Measurements from ENCODE around the gene CD80.
A peak's percentile ranks its signal among the peaks of the same experiment; 100 is the strongest.

Gene CD80

DNA sequence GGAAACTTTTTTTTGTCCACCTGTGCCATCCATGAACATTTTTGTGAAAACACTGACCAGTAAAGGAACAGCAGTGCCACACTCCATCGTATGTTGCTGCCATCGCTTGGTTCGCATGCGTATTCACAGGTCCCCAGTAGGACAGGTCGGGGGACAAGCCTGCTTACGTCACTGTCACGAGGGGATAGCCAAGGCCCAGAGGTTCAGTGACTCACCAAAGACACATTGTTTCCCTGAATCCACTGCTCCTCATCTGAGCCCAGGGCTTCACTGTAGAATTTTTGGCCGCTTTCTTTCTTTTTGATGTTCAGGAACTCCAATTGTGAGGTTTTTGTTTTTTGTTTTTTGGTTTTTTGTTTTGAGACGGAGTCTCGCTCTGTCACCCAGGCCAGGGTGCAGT is 25.8 kb upstream of the CD80 start:
- no peak overlapping the region for H3K4me3 ChIP-seq (replicated peaks; ENCODE audit: low read depth, low read length)
- TF ChIP-seq, protein P1, sequence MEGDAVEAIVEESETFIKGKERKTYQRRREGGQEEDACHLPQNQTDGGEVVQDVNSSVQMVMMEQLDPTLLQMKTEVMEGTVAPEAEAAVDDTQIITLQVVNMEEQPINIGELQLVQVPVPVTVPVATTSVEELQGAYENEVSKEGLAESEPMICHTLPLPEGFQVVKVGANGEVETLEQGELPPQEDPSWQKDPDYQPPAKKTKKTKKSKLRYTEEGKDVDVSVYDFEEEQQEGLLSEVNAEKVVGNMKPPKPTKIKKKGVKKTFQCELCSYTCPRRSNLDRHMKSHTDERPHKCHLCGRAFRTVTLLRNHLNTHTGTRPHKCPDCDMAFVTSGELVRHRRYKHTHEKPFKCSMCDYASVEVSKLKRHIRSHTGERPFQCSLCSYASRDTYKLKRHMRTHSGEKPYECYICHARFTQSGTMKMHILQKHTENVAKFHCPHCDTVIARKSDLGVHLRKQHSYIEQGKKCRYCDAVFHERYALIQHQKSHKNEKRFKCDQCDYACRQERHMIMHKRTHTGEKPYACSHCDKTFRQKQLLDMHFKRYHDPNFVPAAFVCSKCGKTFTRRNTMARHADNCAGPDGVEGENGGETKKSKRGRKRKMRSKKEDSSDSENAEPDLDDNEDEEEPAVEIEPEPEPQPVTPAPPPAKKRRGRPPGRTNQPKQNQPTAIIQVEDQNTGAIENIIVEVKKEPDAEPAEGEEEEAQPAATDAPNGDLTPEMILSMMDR (IDR thresholded peaks at IDR 0.05; ENCODE audit: low read depth, low read length, missing control alignments): no peak
- DNase-seq (ENCODE audit: extremely low read depth, low read depth): no peak

DNA sequence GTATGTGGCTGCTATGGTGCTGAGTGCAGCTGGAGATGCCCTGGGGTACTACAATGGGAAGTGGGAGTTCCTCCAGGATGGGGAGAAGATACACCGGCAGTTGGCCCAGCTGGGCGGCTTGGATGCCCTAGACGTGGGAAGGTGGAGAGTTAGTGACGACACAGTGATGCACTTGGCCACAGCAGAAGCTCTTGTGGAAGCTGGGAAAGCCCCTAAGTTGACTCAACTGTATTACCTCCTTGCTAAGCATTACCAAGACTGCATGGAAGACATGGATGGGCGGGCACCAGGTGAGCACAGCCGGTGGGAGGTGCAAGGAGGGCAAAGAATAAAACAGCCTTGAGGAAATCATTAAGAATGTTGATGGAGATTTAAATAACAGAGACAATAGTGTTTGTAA is 22.8 kb upstream of the CD80 start:
- no peak overlapping the region for H3K4me3 ChIP-seq (replicated peaks; ENCODE audit: low read depth, low read length)
- no peak for DNase-seq (ENCODE audit: extremely low read depth, low read depth)
- TF ChIP-seq, protein P1 (IDR thresholded peaks at IDR 0.05; ENCODE audit: low read depth, low read length, missing control alignments): no peak

DNA sequence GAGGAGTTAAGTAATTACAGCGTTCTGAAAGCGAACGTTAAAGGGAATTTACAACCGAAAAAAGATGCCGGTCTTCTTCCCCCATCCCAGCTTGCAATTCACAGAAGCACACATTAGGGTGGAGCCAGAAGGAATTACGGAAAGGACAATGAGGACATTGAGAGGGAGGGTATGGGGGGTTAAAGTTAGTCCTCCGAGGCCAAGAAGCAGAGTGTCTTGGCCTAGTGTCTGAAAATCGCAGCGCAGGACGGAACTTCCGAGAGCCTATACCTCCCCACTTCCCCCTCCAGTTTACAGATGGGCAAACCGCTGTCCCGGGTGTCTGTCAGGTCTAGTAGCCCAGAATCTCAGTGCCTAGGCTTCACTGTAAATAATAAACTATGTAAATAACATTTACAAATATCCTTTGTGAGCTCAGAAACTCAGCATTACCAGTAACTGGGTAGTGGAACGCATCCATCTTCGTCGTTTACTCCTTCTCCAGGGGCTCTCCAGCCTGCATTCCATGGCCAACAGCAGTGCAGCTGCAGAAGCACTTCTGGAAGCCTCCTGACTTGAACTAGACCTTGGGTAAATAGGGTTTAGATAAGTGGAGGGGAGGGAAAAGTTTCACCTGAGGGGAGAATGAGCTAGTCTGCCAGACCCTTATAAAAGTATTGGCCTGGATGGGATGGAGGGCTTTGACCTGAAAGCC is 20.8 kb upstream of the CD80 start:
- H3K4me3 ChIP-seq (replicated peaks; ENCODE audit: low read depth, low read length): peak overlapping the region; percentile 46
- TF ChIP-seq, protein P1 (IDR thresholded peaks at IDR 0.05; ENCODE audit: low read depth, low read length, missing control alignments): no peak
- DNase-seq (ENCODE audit: extremely low read depth, low read depth): no peak

DNA sequence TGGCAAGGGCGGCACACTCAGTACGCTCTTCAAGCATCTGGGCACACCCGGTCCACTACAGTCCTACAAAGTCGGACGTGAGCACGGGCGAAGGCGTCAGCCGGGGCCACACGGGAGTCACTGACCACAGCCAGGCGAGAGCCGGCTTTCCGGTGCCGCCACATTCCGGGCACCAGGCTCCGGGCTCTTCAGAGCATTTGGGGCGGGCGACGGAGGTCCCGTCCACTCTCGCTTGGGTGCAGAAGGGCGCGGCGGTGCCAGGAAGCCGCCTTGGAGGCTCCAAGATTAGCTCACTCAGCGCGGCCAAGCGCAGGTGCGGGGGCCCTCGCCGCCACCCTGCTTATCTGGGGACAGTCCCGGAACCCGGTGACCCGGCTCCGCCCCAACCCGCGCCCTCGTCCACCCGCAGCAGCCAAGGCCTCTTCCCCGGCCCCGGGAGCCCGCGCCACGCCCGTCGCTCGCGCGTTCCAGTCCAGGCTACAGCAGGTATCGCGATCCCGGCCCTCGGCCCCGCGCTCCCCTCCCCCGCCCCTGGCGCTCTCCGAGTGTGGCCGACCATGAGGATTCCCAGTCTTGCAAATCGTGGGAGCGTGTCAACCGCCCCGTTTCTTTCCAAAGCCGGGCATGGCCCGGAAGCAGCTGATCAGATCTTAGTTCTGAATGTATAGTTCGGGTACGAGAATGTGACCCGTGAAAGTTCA is 20.1 kb upstream of the CD80 start, which contains the start of gene ADPRH:
ADPRH (plus strand) TSS at position 127 of the 701 bp plus-strand sequence. CDS start 2,678 bp downstream, outside the sequence.
- H3K4me3 ChIP-seq (replicated peaks; ENCODE audit: low read depth, low read length): peak within 1 kb of the TSS; percentile 46
- no peak for DNase-seq (ENCODE audit: extremely low read depth, low read depth)

DNA sequence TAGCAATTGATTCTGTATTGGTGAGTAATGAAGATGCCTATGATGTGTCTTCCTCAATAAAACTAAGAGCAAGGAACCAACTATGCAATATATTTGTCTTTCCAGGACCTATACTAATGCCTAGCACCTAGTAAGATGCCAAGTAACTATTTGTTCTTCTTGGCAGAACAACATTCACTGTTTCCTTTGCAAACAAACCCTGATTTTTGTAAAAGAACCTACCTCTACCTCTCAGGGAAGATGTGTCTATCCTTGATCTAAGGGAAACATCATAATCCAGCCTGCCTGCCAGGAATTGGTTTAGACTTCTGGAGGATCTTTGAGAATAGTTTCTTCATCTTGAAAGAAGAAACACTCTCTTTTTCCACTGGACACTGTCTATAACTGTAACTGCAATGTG is 16.1 kb upstream of the CD80 start:
- TF ChIP-seq, protein P1 (IDR thresholded peaks at IDR 0.05; ENCODE audit: low read depth, low read length, missing control alignments): no peak
- DNase-seq (ENCODE audit: extremely low read depth, low read depth): no peak
- H3K4me3 ChIP-seq (replicated peaks; ENCODE audit: low read depth, low read length): no peak overlapping the region

More for the DNA sequence above, 20.1 kb upstream of the CD80 start, which contains the start of gene ADPRH:
- TF ChIP-seq, protein P1 (IDR thresholded peaks at IDR 0.05; ENCODE audit: low read depth, low read length, missing control alignments): no peak

DNA sequence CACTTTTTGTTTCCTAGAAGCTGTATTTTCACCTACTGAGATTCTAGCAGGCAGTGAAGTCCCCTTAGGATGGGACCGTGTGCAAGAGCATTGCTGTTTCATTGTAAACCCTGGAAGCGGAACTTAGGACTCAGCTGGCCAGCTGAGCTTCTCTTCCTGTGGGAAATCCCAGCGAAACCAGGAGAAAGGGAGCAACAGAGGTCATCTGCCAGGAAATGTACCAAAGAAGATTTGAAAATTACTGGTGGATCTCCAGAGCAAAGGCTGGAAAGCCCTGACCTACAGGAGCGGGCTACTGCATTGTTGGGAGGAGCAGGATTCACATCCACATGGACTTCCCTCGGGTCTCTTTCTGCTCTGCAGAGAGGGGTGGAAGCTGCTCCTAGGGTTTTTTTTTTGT is 12.3 kb upstream of the CD80 start:
- TF ChIP-seq, protein P1 (IDR thresholded peaks at IDR 0.05; ENCODE audit: low read depth, low read length, missing control alignments): no peak
- no peak for DNase-seq (ENCODE audit: extremely low read depth, low read depth)
- H3K4me3 ChIP-seq (replicated peaks; ENCODE audit: low read depth, low read length): no peak overlapping the region
